Activated T-helper 1 cell treated with anti-CD3 and anti-CD28 coated beads, Interleukin-12 subunit alpha, Interleukin-12 subunit beta, Interleukin-2, Interleukin-4 antibody, amounts not matched to agents 30 ng/mL and 10 ng/mL and 1 ng/mL, durations not matched to agents 14 hours and 24 hours and 36 hours (primary cell): Measurements from ENCODE around the gene FRYL. TPM values are rescaled to one million over a fixed set of nuclear protein-coding genes. Genes with fewer than 3 reads are reported as not detected.
"Not testable (repeated sequence)": the region's sequence is repeated elsewhere in the genome, so short reads cannot be mapped to it uniquely, and the experiment has no call there.

Source experiments
- DNase-seq: peaks from one replicate; pipeline ENCODE4 v3.0.0; 2021; ENCODE audit warnings: low spot score
- H3K27ac Mint-ChIP-seq: one replicate; pipeline ENCODE4 v1.8.0; 2021; ENCODE audit warnings: mild to moderate bottlenecking, mixed read lengths
- H3K27me3 Mint-ChIP-seq: one replicate; pipeline ENCODE4 v1.8.0; 2022; ENCODE audit warnings: mild to moderate bottlenecking, moderate library complexity, mixed read lengths; ENCODE audit not compliant: insufficient read depth
- H3K36me3 Mint-ChIP-seq: one replicate; pipeline ENCODE4 v1.8.0; 2021; ENCODE audit warnings: low read depth, mixed read lengths
- H3K4me1 Mint-ChIP-seq: one replicate; pipeline ENCODE4 v1.8.0; 2021; ENCODE audit warnings: low read depth, mixed read lengths
- H3K4me3 Mint-ChIP-seq: one replicate; pipeline ENCODE4 v1.8.0; 2021; ENCODE audit warnings: mild to moderate bottlenecking, moderate library complexity, mixed read lengths
- H3K9me3 Mint-ChIP-seq: one replicate; pipeline ENCODE4 v1.8.0; 2021; ENCODE audit warnings: mixed read lengths
- intact Hi-C: fragments of 100-400 bp; cut with micrococcal nuclease; formaldehyde crosslinking; loops from one replicate; pipeline ENCODE4 v1.15.1; 2024
- total RNA-seq: library from RNA; stranded (reverse); gene quantifications from 2 replicates; pipeline ENCODE4 v1.2.3, GENCODE V29; 2022

The FRYL gene
- total RNA-seq, 1 donor from 2014 or later, result 80.0 TPM

DNA sequence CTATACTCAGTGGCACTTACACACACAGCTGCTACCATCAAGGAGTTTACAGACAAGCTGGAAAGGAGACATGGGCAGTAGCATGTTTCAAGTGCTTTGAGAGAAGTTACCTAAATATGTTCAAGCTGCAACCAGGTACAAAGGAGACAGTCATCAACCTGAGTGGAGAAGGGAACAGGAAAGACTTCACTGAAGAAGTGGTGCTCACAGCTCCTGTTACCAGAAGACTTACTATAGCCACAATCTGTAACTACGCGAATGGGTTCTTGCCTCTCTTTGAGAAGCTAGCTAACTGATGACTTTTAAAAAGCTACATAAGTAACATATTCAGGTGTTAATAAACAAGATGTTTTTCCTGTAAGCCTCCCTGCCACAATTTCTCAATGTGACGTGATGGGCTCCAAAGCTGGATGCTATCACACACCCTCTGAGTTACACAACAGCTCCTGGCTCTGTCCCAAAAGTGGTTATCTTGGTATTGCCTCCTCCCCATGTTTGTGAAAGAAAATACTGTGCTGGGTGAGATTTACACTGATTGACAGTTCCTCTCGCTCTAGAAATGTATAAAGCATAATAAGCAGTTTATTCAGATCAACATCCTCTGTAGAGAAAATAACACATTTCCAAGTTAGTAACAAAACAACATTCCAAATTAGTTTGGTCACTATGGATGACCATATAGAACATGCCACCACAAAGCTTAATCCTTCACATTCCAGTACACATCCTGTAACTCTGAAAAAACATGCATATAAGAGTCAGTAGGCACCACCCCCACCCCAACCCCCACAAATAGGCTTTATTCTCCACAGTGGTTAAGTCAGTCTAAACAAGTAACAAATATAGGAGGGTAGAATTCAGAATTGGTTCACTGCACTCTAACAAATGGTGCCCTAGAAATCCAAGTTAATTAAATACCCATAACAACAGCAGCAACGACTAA is 81.8 kb downstream of the FRYL start:
- Mint-ChIP-seq H3K4me1 (peaks cover 33% of the 10 kb centered on the region), H3K36me3 (peaks cover 5% of the 10 kb centered on the region), H3K4me3 (no peak overlapping the region), H3K27me3 (no peaks in the 10 kb centered on the region), H3K9me3 (no peaks in the 10 kb centered on the region), H3K27ac (no peak overlapping the region)
- DNase-seq, result no peak
- intact Hi-C loops, result loop anchor here (2.0 kb wide), 1 partner anchor 133 kb away; the partner anchor contains the start of gene OCIAD1

DNA sequence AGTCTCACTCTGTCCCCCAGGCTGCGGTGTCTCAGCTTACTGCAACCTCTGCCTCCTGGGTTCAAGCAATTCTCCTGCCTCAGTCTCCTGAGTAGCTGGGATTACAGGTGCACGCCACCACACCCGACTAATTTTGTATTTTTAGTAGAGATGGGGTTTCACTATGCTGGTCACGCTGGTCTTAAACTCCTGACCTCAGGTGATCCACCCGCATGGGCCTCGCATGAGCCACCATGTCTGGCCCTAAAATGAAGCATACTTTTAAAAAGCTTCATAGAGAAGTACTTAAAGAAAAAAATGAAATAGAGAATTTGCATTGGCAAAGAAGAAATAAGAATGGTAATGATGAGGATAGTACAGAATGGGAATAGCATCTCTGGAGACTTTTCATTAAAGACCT is 82.6 kb downstream of the FRYL start:
- DNase-seq, H3K27ac Mint-ChIP-seq, H3K36me3 Mint-ChIP-seq, intact Hi-C loops, H3K4me3 Mint-ChIP-seq, H3K27me3 Mint-ChIP-seq, H3K9me3 Mint-ChIP-seq: not testable (repeated sequence)
- H3K4me1 Mint-ChIP-seq, result peaks cover 38% of the 10 kb centered on the region

DNA sequence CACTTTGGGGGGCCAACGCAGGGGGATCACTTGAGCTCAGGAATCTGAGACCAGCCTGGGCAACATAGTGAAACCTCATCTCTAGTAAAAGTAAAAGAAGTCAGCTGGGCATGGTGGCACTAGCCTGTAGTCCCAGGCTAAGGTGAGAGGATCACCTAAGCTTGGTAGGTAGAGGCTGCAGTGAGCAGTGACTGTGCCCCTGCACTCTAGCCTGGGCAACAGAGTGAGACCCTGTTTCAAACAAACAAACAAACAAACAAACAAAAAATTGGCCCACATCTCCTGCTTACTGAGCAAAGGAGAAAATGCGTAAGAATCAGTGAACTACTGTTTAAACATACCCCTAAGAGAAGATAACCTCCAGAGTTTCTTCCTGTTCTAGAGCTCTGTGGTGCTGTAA is 85.3 kb downstream of the FRYL start:
- Mint-ChIP-seq H3K4me3 (no peak overlapping the region), H3K27ac (no peak overlapping the region), H3K9me3 (no peaks in the 10 kb centered on the region), H3K4me1 (peaks cover 28% of the 10 kb centered on the region), H3K36me3 (peaks cover 2% of the 10 kb centered on the region), H3K27me3 (peaks cover 2% of the 10 kb centered on the region)
- intact Hi-C loops, result no loop called here
- no peak for DNase-seq

DNA sequence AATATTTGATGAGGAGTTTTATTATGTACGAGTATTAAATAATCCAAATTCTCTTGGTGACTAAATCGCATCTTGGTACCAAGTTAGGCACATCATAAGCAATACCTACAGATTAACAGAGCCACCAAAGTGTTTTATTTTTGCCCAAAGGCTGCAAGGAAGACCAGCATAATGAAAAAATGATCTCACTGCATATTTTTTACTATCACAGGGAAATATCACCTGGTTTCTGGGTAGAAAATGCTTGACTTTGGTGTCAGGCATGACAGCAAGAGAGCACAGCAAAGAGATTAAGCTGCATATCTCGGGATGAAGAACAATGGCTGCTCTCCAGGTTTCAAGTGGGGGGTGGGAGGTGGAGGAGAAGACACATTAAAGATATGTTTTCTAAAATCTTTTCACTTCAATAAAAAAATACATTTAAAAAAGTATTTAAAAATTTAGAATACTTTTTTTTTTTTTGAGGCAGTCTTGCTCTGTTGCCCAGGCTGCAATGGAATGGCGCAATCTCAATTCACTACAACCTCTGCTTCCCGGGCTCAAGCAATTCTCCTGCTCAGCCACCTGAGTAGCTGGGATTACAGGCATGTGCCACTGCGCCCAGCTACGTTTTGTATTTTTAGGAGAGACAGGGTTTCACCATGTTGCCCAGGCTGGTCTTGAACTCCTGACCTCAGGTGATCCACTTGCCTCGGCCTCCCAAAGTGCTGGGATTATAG is 86.1 kb downstream of the FRYL start:
- Mint-ChIP-seq H3K4me3 (no peak overlapping the region), H3K27ac (no peak overlapping the region), H3K27me3 (peaks cover 2% of the 10 kb centered on the region), H3K4me1 (peaks cover 19% of the 10 kb centered on the region), H3K36me3 (peaks cover 2% of the 10 kb centered on the region), H3K9me3 (no peaks in the 10 kb centered on the region)
- no peak for DNase-seq
- intact Hi-C loops, result no loop called here

DNA sequence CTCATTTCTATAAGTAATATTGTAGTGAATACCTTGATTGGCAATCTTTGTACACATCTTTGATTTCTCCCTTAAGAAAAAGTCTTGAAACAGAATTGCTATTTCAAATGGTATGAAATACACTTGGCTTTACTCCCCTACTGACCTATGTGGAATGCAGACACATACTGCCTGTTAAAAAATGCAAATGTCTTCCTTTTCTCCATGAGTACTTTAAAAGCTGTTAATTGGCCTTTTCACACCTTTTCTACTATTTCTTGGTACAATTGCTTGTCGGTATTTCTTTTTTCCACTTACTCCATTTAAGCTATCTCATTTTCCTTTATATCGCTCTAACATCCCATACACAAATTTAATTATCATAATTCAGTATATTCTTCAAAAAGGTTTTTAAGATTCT is 87.2 kb downstream of the FRYL start:
- no peaks in the 10 kb centered on the region for H3K9me3 Mint-ChIP-seq
- no peak overlapping the region for H3K4me3 Mint-ChIP-seq
- DNase-seq, result no peak
- H3K27ac Mint-ChIP-seq, result no peak overlapping the region
- H3K4me1 Mint-ChIP-seq, result peaks cover 10% of the 10 kb centered on the region
- intact Hi-C loops, result no loop called here
- no peaks in the 10 kb centered on the region for H3K36me3 Mint-ChIP-seq
- H3K27me3 Mint-ChIP-seq, result peaks cover 2% of the 10 kb centered on the region

DNA sequence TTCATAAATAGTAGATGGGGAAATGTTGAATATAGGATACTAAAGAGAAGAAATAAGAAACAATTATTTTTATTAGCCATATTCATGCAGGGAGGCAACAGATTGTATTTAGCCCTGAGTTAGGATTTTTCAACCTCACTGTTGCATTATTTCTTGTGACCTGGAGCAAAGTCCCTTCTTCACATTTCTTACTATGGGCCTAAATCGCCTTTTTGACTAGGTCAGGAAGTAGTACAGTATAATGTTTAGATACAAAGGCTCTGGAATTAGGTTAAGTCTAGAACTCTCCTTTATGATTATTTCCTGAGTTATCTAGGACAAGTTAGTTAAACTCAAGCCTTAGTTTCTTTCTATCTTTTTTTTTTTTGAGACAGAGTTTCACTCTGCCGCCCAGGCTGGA is 88.0 kb downstream of the FRYL start:
- H3K4me1 Mint-ChIP-seq, result peaks cover 5% of the 10 kb centered on the region
- intact Hi-C loops, result no loop called here
- no peak for DNase-seq
- no peak overlapping the region for H3K27ac Mint-ChIP-seq
- H3K4me3 Mint-ChIP-seq, result no peak overlapping the region
- H3K27me3 Mint-ChIP-seq, result peaks cover 2% of the 10 kb centered on the region
- no peaks in the 10 kb centered on the region for H3K36me3 Mint-ChIP-seq
- no peaks in the 10 kb centered on the region for H3K9me3 Mint-ChIP-seq

DNA sequence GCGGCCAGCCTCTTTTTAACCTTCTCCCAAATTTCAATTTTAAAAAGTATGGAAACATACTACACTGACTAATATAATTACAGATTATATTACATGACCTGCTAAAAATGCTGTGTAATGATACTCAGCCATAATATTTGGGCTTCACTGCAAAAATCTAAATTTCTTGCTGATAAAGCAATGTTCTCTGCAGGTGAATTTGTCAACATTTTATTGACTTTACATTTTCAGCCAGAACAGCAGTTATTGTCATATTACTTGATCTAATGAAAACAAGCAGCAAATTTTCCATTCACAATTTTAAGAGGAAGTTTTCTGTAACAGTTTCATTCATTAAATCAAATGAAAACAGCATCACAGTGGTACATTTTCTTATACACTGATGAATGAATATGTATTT is 91.1 kb downstream of the FRYL start:
- Mint-ChIP-seq H3K27ac (no peak overlapping the region), H3K4me1 (peaks cover 16% of the 10 kb centered on the region), H3K27me3 (peaks cover 2% of the 10 kb centered on the region), H3K9me3 (no peaks in the 10 kb centered on the region), H3K36me3 (peaks cover 3% of the 10 kb centered on the region), H3K4me3 (no peak overlapping the region)
- intact Hi-C loops, result loop anchor here (5.0 kb wide), 1 partner anchor 38 kb away; no protein-coding TSS in a partner anchor
- DNase-seq, result no peak

DNA sequence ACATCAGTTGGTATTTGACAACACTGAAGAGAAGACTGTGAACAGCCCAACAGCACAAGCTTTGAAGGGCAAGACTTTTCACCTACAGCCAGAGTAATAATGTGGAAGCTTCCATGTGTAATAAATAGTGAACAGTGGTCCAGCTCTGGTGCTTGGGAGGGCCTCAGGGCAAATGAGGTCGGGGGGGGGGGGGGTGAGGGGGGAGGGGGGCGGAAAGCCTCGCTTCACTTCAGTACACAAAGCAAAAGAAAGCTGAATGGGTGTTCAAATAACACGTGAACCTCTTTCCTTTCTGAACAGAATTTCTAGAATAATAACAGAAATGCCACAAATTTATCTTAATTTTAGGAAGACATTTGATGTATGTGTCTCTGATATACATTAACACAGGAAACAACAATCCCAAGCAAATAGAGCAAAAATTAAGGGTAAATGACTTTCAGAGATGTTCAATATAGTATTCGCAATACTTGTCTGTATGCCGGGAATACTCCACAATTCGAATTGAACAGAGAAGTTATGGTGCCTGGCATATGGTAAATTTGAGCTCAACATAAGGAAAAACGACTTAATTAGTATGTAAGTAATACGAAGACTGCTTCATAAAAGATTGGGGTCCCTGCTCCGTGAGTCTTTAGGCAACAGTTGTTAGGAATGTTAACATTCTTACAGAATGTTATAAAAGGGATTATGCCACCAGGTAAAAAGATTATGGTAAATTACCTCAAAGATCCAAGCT is 92.6 kb downstream of the FRYL start:
- no peak overlapping the region for H3K27ac Mint-ChIP-seq
- H3K4me3 Mint-ChIP-seq, result no peak overlapping the region
- H3K9me3 Mint-ChIP-seq, result no peaks in the 10 kb centered on the region
- H3K36me3 Mint-ChIP-seq, result peaks cover 10% of the 10 kb centered on the region
- H3K4me1 Mint-ChIP-seq, result peaks cover 20% of the 10 kb centered on the region
- H3K27me3 Mint-ChIP-seq, result peaks cover 2% of the 10 kb centered on the region
- intact Hi-C loops, result loop anchor here (5.0 kb wide), 1 partner anchor 40 kb away; no protein-coding TSS in a partner anchor
- no peak for DNase-seq

DNA sequence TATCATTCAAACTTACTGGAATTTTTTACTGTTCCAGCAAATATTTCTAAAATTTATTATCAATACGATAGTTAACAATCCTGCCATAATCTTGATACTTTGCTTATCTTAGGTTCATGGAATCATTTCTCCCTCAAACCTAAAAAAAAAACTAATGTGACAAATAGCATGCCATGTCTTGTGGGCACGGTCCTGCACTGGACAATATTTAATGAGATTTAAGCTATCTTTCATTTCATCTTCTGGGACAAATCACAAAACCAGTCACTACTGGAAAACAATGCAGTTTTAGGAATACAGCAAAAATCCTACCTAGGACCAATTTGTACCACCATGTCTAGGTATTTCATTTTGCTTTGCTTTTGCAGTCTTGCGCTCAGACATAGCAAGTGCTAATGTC is 93.7 kb downstream of the FRYL start:
- Mint-ChIP-seq H3K4me1 (peaks cover 30% of the 10 kb centered on the region), H3K4me3 (no peak overlapping the region), H3K36me3 (peaks cover 14% of the 10 kb centered on the region), H3K27ac (no peak overlapping the region), H3K27me3 (peaks cover 2% of the 10 kb centered on the region), H3K9me3 (no peaks in the 10 kb centered on the region)
- no peak for DNase-seq
- intact Hi-C loops, result loop anchor here (5.0 kb wide), 1 partner anchor 41 kb away; no protein-coding TSS in a partner anchor

DNA sequence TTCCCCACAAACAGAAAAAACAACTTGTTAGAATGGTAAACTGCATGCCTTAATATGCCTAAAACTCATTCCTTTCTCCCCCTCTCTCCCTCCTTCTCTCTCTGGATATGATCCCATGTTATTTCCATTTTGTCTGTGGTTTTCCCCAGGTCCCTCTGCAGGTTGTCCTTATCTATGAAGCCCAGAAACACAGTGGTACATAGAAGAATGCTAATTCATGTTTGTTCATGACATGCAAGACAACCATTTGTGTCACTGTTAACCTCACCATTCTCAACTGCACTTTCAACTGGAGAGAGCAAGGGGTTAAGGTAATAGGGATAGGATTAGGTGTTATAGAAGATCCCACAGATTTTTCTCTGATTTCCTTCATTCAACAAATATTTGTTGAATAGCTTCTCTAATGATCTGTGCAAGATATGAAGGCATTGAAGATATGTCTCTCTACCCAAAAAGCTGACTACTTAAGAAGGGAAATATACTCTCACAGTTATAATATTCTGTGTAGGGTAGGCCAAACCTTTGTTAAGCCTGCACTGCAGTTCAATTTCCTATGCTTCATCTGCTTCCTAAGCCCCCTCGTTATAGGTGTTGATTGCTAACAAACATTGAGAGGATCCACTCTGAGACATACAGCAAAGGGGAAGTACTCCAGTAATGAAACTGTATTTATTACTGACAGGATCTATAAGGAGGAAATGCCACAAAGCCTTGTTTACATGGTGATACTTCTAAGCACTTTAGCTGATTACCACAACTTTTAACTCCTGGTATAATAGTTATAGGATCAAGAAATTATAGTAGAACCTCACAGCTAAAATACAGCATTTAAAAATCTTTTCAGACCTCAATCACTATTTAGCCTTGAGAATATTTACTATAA is 96.1 kb downstream of the FRYL start:
- intact Hi-C loops, result loop anchor here (5.0 kb wide), 2 partner anchors 58 to 223 kb away; partner anchors contain the start of gene OCIAD2

DNA sequence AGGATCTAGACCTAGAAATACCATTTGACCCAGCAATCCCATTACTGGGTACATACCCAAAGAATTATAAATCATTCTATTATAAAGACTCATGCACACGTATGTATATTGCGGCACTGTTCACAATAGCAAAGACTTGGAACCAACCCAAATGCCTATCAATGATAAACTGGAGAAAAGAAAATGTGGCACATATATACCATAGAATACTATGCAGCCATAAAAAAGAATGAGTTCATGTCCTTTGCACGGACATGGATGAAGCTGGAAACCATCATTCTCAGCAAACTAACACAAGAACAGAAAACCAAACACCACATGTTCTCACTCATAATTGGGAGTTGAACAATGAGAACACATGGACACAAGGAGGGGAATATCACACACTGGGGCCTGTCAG is 97.2 kb downstream of the FRYL start:
- not testable (repeated sequence) for H3K4me3 Mint-ChIP-seq, H3K27ac Mint-ChIP-seq, DNase-seq, H3K9me3 Mint-ChIP-seq, H3K27me3 Mint-ChIP-seq
- peaks cover 36% of the 10 kb centered on the region for H3K4me1 Mint-ChIP-seq
- intact Hi-C loops, result loop anchor here (1.0 to 5.0 kb wide), 6 partner anchors 16 to 280 kb away; partner anchors contain the start of genes FRYL and OCIAD2
- H3K36me3 Mint-ChIP-seq, result peaks cover 14% of the 10 kb centered on the region

More for the DNA sequence above, 96.1 kb downstream of the FRYL start:
- H3K9me3 Mint-ChIP-seq, result no peaks in the 10 kb centered on the region
- H3K27ac Mint-ChIP-seq, result peak overlapping the region; percentile 50
- DNase-seq, result no peak
- no peak overlapping the region for H3K4me3 Mint-ChIP-seq
- peaks cover 14% of the 10 kb centered on the region for H3K36me3 Mint-ChIP-seq
- H3K27me3 Mint-ChIP-seq, result no peaks in the 10 kb centered on the region
- peaks cover 36% of the 10 kb centered on the region for H3K4me1 Mint-ChIP-seq

DNA sequence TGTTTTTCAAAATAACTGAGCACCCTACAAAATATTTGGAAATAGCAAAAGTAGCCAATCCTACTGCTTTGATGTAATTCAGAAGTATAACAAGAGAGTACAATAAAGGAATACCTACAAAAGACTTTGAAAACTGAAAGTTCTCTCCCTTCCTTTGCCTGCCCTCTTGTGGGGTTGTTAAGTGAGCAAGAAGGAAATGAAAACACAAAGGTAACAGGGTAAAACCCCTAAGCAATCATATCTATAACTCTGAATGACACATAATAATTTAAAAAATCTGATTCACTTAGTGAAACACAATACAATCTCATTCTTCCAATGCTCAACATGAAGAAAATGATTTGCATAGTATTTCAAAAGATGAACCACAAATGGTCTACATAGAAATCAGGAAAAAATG is 98.2 kb downstream of the FRYL start:
- intact Hi-C loops, result loop anchor here (1.0 to 5.0 kb wide), 7 partner anchors 17 to 281 kb away; partner anchors contain the start of genes FRYL and OCIAD2
- no peaks in the 10 kb centered on the region for H3K9me3 Mint-ChIP-seq
- no peak for DNase-seq
- H3K27ac Mint-ChIP-seq, result peak overlapping the region; percentile 66
- H3K4me3 Mint-ChIP-seq, result no peak overlapping the region
- peaks cover 36% of the 10 kb centered on the region for H3K4me1 Mint-ChIP-seq
- peaks cover 14% of the 10 kb centered on the region for H3K36me3 Mint-ChIP-seq
- H3K27me3 Mint-ChIP-seq, result no peaks in the 10 kb centered on the region
